ENCODE results near the gene ZNF813.

ZNF813 gene

DNA sequence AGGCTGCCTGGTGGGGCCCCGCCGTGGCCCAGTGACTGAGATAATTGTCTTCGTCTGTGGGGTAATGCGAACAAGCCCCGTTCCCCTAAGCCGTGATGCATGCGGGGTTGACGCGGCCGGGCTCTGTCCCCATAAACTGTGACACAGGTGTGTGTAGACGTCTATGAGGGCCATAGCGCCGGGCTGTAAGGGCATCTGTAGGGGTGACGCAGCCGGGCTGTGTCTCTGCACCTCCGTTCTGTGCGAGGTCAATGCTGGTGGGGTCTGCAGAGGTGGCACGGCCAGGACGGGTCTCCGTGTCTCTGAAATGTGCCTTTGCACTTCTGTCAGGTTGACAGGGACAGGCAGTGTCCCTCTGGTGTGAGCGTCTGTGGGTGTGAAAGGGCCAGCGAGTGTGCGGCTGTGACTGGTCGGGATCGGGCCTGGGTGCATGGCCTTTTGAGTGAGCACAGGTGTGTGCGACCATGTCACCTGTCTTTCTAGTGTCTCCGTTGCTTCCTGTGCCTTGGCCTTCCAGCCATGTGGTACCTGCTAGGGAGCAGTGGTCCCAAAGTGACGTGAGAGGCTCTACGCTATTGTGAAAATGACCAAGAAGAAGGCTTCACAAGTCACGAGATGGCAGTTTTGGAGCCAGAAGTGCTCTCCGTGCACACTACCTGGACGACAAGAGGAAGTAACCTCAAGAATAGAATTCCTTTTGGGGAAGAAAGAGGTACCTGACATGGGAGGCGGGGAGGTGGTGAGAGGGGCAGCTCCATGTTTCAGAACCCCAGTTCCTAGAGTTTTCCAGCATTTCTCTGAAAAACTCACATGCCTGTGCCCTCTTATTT is 54.1 kb downstream of the ZNF813 start:
- DNase-seq = no peak

DNA sequence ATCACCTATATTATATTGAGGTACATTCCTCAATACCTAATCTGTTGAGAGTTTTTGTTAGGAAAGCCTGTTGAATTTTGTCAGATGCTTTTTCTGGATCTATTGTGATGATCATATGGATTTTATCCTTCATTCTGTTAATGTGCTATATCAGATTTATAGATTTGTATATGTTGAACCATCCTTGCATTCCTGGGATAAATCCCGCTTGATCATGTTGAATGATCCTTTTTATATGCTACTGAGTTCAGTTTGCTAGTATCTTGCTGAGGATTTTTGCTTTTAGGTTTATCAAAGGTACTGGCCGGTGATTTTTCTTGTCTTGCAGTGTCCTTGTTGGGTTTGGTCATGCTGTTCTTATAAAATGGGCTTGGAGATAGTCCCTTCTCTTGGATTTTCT is 58.4 kb downstream of the ZNF813 start:
- DNase-seq = no peak

DNA sequence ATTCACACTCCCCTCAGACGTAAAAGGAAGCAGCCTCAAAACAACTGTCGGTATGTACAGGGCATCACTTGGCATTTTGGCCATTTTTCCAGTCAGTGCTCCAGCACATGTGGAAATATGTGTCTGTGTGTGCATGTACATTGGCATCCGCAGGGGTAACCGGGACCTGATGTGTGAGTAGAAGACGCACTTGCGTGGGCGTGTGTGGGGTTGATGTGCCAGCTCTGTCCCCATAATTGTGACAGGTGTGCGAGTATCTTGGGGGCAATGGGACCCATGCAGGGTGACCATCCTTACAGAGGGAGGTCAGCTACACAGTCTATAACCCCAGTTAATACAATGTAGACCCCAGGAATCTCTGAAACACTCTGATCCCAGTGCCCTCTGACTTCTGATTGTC is 63.1 kb downstream of the ZNF813 start:
- no peak for DNase-seq

DNA sequence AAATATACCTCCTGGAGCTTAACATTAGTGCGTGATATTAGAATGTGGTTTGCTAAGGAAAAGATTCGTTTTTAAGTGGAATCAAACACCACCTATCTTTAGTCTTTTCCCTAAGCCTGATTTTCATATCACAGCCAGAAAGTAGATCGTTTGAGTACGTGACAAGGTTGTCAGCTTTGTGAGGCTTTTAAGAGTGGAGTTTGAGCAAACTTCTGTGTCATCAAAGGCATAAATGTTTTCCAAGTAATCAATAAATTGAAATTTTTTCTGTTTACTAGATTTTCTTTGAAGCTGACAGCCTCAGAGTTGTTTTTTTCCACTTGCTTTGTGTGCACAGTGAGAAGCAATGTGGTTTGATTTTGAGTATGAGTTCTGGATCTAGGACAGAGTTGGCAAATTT is 63.9 kb downstream of the ZNF813 start:
- DNase-seq = no peak

DNA sequence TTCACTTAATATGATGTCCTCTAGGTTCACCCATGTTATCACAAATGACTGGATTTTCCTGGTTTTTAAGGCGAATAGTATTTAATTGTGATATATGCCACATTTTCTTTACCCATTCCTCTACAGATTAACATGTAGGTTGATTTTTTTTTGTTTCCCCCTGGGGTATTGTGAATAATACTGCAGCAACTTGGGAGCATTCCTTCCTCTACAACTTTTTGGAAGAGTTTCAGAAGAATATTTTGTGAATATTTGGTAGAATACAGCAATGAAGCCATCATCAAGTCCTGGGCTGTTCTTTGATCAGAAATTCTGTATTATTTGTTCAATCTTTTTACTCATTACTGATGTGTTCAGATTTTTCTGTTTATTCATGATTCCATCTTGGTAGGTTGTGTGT is 64.8 kb downstream of the ZNF813 start:
- no peak for DNase-seq

DNA sequence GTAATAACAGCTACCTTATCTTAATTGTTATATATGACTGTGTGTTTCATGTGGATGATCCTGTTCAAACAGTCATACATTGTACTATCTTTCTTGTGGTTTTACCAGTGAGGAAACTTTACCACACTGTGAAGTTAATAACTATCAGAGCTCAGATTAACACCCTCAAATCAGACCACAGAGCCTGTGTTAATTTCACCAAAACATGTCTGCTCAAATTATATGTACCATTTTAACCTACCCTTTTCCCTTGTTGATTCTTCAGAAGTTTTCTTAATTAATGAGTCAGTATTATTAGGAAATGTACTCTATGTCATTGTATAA is 68.7 kb downstream of the ZNF813 start:
- no peak for DNase-seq

DNA sequence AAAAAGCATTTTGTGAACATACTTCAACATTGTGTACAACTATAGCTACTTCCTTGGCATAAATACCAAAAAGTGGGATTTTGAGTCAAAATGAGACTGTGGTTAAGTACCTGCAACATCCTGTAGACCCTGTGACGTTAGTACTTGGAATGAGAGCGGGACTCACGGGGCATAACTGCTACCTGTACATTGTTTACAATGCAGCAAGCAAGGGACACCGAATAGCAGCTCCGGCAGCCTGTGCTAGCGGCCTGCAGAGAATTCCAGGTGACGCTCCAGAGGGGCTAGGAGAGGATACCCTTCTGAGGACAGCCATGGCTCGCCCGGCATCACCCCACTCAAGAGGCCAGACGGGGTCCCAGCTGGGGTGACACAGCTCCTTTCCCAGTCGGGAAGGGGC is 69.6 kb downstream of the ZNF813 start:
- no peak for DNase-seq

DNA sequence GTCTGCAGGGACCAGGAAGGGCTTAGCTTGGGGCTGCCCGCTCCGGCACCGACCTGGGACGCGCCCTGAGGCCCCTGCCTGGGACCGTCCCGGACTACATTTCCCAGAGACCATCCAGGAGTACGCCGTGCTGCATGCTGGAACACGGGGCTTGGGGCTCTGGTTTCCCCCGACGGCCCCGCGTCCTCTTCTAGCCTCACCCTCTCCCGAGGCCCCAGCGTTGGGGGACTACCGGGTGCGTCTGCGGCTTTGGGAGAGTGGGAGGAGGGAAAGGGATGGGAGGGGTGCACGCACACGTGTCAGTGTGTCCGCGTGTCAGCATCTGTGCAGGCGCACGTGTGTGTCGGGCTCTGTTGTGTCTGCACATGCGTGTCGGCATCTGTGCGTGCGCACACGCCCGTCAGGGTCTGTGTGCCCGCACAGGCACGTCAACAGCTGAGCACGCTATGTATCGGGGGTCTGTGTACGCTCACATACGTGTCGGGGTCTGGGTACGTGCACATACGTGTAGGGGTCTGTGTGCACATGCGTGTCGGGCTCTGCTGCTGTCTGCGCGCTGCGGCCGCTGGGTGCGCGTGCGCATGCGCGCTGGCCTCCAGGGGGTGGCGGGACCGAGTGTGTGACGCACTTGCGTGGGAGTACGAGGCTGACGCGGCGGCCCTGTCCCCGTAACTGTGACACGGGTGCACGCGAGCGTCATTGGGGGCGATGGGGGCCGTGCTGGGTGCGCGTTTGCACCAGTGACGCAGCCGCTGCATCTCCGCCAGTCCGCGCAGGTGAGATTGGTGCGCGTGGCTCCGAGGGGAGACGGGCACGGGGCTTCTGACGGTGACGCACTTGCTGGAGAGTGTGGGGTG is 70.2 kb downstream of the ZNF813 start, which contains the start of gene ZNF331:
ZNF331 (plus strand) TSS at position 625 of the 857 bp plus-strand sequence. CDS start 31,232 bp downstream, outside the sequence.
- peak; percentile 19 for DNase-seq

DNA sequence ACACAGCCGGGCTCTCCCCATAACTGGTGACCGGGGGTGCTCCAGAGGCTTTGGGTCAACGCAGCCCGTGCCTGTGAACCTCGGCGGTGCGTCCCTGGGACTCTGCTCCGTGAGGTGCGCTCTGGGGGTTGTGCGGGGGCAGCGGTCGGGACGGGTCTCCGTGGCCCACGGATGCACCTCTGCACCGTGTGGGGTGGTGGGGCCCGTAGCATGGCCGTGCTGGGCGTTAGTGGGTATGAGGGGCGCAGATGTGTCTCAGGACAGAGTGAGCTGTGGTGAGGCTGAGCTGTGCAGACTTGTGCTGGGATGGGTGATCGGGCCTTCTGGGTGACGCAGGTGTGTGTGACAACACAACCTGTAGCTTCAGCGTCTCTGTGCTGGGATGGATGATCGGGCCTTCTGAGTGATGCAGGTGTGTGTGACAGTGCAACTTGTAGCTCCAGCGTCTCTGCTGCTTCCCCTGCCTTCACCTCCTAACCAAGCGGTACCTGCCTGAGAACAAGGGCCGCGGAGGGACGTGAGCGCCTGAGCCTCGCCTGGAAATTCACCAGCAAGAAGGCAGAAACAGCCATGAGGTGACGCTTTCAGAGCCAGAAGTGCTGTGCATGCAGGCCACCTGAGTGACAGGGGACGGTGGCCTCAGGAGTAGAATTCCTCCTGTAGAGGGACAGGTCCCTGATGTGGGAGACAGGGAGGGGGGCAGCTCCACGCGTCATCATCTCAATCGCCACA is 71.0 kb downstream of the ZNF813 start:
- DNase-seq = no peak

DNA sequence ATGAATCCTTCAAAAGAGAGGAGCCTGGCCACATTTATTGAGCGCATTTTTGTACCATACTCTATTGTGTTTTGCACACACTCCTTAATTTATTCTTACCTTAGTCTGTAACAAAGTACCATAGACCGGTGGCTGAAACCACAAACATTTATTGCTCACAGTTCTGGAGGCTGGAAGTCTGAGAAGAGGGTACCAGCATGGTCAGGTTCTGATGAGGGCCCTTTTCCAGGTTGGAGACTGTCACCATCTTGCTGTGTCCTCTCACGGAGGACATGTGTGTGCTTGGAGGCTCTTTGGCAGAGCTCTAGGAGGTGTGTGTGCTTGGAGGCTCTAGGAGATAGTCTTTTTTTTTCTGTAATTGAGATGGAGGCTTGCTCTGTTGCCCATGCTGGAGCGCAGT is 72.6 kb downstream of the ZNF813 start:
- no peak for DNase-seq

DNA sequence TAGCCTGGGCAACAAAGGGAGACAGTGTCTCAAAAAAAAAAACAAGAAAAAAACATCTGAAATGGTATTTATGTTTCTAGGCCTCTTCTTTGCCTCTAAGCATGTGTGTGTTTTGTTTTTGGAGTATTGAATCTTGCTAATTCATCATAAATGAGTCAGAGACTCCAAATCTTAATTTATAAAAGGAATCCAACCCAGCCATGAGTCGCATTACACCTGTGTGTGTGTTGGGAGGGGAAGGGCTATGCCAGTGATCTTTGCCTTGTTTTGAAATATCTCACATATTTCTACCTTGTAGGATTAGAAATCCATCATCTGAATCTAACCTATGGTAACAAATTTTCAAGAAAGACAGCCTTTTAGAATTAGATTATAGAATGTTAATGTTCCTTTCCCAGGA is 74.4 kb downstream of the ZNF813 start:
- DNase-seq = no peak

DNA sequence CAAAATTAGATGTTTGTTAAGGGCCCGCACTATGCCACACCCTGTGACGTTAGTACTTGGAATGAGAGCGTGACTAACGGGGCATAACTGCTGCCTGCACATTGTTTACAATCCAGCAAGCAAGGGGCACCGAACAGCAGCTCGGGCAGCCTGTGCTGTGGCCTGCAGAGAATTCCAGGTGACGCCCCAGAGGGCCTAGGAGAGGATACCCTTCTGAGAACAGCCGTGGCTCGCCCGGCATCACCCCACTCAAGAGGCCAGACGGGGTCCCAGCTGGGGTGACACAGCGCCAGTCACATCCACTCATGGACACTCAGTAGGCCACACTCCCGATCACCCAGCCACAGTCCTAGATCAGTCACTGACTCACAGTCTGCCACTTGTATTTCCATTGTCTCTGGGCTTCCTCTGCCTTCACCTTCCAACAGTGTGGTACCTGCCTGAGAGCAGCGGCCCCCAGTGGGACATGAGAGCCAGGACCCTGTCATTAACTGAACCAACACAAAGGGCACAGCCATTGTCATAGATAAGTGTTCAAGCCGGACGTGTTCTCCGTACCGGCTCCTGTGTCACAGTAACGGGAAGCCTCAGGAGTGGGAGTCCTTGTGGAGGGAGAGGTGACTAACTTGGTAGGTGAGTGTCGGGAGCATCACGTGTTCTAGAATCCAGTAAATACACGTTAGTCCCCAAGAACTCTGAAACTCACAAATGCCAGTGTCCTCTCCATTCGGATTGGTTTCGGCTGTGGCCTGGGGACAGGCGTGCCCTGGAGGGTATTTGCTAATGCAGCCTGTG is 77.9 kb downstream of the ZNF813 start:
- no peak for DNase-seq
